Measurements from ENCODE around the gene IRAG1. TPM values are rescaled to one million over a fixed set of nuclear protein-coding genes. Genes with fewer than 3 reads are reported as not detected.
A peak's percentile ranks its signal among the peaks of the same experiment; 100 is the strongest.

Gene IRAG1
- total and polyA plus RNA-seq, 2 donors (not counting 1 experiment from before 2014, with no cell fraction given), result 0.27 to 0.32 TPM

GRCh38 chr11:10735481-10736475 lies 42.2 kb upstream of the IRAG1 start:
- ATAC-seq (ENCODE audit: low read depth) (peak; percentile 100), DNase-seq (peak; percentile 92)
- Histone ChIP-seq H3K4me2 (replicated peaks; ENCODE audit: low read depth, low read length, poor library complexity, severe bottlenecking) (peak overlapping the region; percentile 70), H3K27ac (ENCODE audit: low read length in 2 of 2) (peak overlapping the region; percentile 22 to 35), H3K9me3 (ENCODE audit: control extremely low read depth in 1 of 3, control insufficient read depth in 2 of 3, insufficient read depth in 1 of 3, low read length in 2 of 3) (peaks cover 0 to 7% (median 0%) of the 10 kb centered on the region in 3 donors), H3K4me3 (ENCODE audit: control extremely low read depth in 1 of 5, extremely low read depth in 1 of 5, insufficient read depth in 1 of 5, low read depth in 2 of 5, low read length in 4 of 5) (peak overlapping the region in 2 of 5 experiments; percentile 25 to 28), H3K4me1 (ENCODE audit: control insufficient read depth in 2 of 2, insufficient read depth in 2 of 2, low read length in 2 of 2) (peaks cover 7 to 13% of the 10 kb centered on the region in 2 donors), H3K9ac (ENCODE audit: low read length) (peak overlapping the region; percentile 45), H2AFZ (ENCODE audit: insufficient read depth, low read depth, low read length, poor library complexity, severe bottlenecking) (peak overlapping the region; percentile 85), H3K27me3 (replicated peaks in 1 of 4; ENCODE audit: control extremely low read depth in 1 of 4, control insufficient read depth in 3 of 4, insufficient read depth in 4 of 4, low read length in 3 of 4) (no peaks in the 10 kb centered on the region), H3K79me2 (ENCODE audit: control insufficient read depth, insufficient read depth, low read length) (no peaks in the 10 kb centered on the region), H3K36me3 (replicated peaks in 1 of 2; ENCODE audit: control extremely low read depth in 1 of 2, control insufficient read depth in 1 of 2, extremely low read depth in 1 of 2, insufficient read depth in 2 of 2, low read length in 1 of 2) (no peaks in the 10 kb centered on the region), H4K20me1 (ENCODE audit: control insufficient read depth, insufficient read depth, low read length, poor library complexity, severe bottlenecking) (no peaks in the 10 kb centered on the region)
- WGBS (ENCODE audit: insufficient coverage), result 9% methylated on average over 17 of the region's 21 CpGs
- no peaks in the 10 kb centered on the region for H3K9me3 Mint-ChIP-seq (ENCODE audit: insufficient read depth)
- intact Hi-C loops (cut with micrococcal nuclease), result loop anchor here (1.0 to 10.0 kb wide), 6 partner anchors 81 to 329 kb away; partner anchors contain the start of gene RNF141
- H3K27me3 Mint-ChIP-seq, result no peaks in the 10 kb centered on the region
- TF ChIP-seq CTCF (IDR thresholded peaks at IDR 0.05) (peak; percentile 94), EZH2 (IDR thresholded peaks at IDR 0.05; ENCODE audit: borderline replicate concordance, insufficient read depth, low read depth, low read length, poor library complexity, severe bottlenecking) (no peak)
- H3K4me3 Mint-ChIP-seq, result peak overlapping the region; percentile 86
- peaks cover 13% of the 10 kb centered on the region for H3K4me1 Mint-ChIP-seq
- peak overlapping the region; percentile 95 for H3K27ac Mint-ChIP-seq
- ChIA-PET POLR2A (interaction anchor here (0.7 kb wide), 2 partner anchors 57 to 112 kb away, joined by 7 to 15 read pairs; no protein-coding TSS in a partner anchor), CTCF (interaction anchor here (0.6 to 9.4 kb wide), 23 partner anchors 21 to 369 kb away, joined by 3 to 171 read pairs (median 4); partner anchors contain the start of gene RNF141)

All from B cell (primary cell).